ENCODE results near the gene TBC1D8.
"Not testable (repeated sequence)": the region's sequence is repeated elsewhere in the genome, so short reads cannot be mapped to it uniquely, and the experiment has no call there.

TBC1D8 gene

DNA sequence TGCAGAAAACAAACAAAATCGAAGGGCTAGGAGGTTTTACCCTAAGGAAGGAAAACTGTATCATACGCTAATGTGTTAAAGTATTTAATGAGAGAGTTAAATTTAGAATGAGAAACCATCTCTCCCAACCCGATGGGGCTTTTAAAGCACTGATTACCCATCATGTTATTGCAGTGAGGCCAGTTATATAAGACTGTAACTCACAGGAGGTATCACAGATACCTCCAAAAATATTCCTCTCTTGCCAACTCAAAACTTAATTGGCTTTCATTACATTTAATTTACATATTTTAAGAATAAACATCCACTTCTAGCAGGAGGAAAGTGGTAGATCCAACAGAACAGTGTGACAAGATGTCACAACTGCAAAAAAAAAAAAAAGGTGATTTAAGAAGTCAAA is 92.8 kb downstream of the TBC1D8 start:
- no peak for DNase-seq

DNA sequence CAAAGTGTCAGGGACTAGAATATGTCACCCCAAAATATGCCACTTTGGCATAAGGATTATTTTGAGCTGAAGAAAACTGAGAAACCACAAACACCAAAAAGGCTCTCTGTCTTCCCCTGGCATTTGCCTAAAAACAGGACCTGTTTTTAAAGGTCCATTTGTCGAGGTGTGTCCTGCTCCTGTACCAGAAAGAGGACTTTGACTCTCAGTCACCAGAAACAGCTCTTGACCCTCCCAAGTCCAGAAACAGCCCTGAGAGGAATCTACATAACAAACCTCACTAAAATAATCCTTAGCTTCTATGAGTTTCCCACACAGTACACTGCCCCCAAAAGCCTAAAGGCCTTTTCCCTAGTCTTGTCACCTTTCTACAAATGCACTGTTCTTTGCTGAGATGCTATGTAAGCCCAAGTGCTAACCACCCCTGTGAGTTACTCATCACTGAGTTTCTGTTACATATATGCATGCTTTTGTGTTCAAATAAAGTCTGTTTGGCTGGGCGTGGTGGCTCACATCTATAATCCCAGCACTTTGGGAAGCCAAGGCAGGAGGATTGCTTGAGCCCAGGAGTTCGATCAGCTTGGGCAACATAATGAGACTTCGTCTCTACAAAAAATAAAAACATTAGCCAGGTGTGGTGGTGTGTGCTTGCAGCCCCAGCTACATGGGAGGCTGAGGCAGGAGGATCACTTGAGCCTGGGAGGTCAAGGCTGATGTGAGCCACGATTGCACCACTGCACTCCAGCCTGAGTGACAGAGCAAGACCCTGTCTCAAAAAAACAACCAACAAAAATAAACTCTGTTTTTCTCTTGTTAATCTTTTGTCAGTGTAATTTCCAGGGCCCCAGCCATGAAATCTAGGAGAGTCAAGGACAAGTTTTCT is 93.9 kb downstream of the TBC1D8 start:
- no peak for DNase-seq

DNA sequence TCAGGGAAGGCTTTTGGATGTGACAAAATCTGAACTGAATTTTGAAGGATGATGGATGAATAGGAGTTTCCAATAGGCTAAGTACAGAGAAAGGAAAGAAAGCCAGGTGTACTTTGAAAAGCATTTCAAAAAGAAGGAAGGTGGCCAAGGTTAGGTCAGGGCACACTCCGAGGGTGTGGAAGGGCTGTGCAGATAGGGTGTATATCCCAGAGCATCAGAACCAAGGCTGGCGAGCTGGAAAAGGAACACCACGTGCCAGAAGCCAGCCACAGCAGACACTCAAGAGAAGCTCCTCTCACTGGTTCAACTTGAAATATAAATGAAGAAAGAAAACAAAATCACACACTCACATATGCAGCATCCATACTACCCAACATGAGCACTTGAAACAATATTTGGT is 98.1 kb downstream of the TBC1D8 start:
- no peak for DNase-seq

DNA sequence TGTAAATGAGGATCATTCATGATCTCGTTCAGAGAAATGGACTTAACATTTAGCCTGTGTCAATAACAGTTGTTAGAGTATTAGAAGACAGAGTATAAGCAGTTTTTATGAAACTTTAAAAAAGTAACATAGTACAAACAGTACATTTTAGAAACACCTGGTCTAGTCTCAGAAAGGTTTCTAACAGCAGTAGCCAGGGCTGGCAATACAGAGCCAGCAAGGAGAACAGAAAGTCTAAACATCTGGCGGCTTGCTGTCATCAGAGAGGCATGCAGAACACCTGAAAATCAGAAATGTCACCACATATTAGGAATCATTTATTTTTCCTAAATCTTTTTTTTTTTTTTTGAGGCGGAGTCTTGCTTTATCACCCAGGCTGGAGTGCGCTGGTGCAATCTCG is 99.0 kb downstream of the TBC1D8 start:
- no peak for DNase-seq

DNA sequence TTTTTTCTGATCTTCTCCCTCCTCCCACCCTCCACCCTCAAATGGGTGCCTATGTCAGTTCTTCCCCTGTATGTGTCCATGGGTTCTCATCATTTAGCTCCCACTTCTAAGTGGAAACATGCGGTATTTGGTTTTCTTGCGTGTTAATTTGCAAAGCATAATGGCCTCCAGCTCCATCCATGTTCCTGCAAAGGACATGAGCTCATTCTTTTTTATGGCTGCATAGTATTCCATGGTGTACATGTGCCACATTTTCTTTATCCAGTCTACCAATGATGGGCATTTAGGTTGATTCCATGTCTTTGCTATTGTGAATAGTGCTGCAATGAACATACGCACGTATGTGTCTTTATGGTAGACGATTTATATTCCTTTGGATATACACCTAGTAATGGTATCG is 100.3 kb downstream of the TBC1D8 start:
- not testable (repeated sequence) for DNase-seq

DNA sequence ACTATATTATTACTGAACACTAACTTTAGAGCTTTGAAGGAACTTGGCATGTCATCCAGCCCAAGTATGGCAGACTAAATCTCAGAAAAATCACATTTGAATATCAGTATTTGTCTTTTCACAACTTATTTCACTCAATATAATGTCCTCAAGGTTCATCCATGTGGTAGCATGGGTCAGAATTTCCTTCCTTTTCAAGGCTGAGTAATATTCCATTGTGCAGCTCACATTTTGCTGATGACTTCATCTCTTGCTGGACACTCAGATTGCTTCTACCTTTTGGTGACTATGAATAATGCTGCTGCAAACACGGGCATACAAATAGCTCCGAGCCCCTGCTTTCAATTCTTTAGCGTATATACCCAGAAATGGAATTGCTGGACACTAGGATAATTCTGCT is 102.4 kb downstream of the TBC1D8 start:
- DNase-seq: no peak

DNA sequence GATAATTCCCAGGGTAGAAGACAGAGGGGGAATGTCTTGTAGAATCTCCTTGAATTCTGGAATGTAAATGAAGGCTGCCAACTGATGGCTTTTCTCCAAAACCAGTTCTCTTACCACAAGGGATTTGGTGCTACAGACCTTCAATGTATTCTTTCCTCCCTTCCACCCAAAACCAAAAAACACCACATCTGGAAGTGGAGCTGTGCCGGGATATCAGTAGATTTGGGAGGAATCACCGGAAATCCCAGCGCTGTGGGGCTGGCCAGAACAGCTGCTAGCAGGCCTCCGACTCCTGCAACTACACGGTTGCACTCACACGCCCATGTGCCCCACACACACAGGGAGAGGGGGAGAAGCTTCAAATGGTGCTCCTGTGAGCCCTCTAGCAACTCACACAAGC is 103.4 kb downstream of the TBC1D8 start:
- DNase-seq: no peak

DNA sequence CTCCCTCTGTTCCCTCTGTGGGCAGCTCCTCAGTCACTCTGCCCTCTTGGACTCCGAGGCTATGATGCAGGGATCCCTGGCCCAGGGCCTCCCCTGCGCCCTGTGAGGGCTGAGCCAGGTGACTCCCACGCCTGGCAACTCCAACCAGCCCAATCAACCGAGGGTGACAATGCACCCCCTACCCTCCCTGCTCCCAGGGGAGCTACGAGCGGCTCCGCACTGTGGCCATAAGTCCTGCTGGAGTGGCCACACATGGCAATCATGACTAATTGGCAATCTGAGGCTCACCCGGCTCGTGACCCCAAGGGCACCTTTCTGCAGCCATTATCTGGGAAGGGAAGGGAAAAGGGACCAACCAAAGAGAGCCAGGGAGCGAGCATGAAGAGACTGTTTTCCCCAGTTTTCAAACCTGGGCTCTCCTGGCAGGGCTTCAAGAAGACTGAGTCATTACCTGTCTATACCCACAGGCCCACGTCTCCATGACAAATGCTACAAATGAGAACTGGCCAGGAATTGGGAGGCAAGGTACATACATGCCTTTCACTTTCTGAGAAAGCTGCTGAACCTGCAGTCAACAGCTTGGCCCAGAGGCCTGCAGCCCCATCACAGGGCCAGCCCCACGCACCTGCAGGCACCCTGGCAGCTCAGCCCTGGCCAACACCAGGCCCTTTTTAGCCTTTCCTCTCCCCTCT is 104.0 kb downstream of the TBC1D8 start:
- DNase-seq: no peak

DNA sequence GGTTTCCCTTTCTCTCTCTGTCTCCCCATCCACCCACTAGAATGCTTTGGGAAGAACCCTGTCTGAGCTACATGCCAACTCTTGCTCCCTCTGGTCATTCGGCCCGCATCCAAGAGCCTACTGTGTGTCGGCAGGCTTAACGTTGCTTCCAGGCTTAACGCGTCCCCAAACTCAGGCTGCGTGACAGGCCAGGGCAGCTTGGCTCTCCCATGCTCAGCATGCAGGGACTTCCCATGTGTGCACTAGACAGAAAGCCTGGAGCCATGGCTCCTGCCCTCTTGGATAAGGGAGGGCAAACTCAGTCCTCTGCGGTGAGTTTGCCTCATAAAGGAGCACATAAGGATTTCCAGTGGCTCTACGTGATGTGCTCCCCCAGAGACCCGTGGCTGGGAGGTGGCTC is 105.9 kb downstream of the TBC1D8 start:
- no peak for DNase-seq

DNA sequence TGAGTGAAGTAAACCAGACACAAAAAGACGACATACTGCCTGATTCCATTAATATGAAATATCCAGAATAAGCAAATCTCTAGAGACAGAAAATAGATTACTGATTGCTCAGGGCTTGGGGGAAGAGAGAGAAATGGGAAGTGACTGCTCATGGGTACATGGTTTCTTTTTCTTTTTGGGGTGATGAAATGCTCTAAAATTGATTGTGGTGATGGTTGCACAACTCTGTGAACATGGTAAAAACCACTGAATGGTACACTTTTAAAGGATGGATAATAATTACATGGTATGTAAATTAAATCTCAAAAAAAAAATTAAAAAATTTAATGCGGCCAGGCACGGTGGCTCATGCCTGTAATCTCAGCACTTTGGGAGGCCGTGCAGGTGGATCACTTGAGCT is 109.8 kb downstream of the TBC1D8 start:
- no peak for DNase-seq

DNA sequence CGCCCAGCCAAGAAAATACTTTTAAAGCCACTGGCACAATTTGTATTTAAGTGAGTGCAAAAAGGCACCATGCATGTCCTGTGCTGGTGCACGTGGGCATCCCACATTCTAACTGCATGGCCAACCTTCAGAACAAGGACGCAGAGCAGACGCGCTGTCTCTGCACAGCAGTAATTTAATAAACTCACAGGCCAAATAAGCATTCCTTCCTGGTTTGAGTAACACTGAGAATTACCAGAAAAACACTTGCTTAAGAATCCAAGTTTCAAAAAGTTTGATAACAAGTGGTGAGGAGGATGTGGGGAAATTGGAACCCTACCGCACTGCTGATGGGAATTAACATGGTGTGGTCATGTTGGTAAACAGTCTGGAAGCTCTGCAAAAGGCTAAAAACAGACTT is 110.4 kb downstream of the TBC1D8 start:
- DNase-seq: no peak

DNA sequence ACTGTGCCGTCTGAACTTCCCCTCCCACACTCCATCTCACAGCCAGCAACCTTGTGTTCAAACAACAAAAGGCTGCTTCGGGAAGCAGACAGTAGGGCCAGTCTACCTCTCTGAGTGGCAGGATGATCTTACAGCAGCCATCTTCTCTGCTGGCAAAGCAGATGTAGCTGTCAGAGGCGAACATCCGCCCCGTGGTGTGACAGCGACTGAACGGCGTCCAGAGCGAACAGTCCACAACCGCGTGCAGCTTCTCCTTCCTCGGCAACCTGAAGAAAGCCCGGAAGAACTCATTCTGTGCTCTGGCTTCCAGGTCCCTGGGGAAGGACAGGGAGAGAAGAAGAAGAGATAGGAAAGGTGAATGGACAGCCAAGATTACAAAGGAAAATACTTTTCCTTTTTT is 111.1 kb downstream of the TBC1D8 start:
- no peak for DNase-seq

DNA sequence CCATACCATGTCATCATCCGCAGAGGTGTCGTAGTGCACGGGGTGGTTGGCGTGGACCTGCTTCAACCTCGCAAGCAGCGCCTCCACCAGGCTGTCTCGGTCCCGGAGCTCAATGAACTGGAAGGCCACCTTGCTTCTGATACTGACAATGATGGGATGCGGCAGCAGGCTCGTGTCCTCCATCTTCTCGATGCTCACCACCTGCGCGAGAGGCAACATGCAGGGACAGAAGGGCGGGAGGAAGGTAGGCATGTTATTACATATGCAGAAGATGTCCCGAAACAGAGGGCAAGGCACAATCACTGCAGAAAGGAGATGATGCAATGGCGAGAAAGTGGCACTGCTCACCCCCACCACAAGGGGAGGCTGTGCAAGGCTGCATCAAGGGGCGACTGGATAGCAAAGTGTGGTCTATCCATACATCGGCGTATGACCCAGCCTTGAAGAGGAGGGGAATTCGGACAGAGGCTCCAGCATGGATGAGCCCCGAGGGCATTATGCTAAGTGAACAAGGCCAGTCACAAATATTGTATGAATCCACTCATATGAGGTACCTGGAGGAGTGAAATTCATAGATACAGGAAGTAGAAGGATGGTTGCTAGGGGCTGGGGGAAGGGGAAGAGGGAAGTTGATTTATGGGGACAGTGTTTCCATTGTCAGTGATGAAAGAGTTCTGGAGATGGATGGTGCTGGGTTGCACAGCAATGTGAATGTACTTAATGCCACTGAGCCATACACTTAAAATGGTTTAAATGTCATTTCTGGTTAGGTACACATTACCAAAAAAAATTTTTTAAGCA is 112.5 kb downstream of the TBC1D8 start:
- no peak for DNase-seq

DNA sequence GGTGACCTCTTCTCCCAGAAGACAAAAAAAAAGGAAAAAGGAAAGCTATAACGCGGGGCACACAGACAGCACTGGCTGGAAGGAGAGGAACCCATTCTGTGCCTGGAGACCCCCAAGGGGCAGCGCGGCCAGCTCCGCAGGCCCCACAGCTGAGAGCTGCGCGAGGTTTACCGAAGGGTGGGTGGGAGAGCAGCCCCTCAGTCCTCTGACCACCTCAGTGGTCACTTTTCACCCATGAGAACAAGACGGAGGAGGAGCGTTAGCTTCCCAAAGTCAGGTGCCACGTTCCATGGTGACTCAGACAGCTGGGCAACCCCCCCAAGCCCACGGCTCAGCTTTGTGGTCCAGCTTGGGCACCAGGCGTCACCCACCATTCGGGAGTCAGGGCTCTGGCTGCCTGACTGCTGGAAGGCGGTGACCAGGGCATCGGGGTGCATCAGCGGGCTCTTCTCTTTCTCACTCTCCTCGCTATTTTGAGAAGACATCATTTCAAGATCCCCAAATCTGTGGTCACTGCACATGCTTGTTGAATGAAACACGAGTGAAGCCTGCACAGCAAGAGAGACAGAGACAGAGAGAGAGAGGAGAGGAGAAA is 113.9 kb downstream of the TBC1D8 start:
- DNase-seq: no peak

DNA sequence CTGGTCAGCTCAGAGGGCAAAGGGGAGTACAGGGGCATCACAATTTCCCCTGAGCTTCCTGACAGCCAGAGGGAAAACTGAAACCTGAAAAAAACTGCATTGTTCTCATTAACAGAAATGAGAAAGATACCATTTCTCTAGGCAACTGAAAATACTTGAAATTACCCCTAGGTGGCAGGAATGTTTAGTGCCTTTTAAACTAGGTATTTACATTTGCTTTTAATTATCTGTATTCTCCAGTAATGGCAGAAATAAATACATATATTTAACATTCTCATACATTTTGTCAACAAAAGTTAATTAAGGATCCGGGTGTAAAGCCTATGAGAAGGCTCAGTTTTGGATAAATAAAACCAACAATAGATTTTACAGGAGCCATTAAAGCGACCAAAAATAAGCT is 114.6 kb downstream of the TBC1D8 start:
- no peak for DNase-seq

DNA sequence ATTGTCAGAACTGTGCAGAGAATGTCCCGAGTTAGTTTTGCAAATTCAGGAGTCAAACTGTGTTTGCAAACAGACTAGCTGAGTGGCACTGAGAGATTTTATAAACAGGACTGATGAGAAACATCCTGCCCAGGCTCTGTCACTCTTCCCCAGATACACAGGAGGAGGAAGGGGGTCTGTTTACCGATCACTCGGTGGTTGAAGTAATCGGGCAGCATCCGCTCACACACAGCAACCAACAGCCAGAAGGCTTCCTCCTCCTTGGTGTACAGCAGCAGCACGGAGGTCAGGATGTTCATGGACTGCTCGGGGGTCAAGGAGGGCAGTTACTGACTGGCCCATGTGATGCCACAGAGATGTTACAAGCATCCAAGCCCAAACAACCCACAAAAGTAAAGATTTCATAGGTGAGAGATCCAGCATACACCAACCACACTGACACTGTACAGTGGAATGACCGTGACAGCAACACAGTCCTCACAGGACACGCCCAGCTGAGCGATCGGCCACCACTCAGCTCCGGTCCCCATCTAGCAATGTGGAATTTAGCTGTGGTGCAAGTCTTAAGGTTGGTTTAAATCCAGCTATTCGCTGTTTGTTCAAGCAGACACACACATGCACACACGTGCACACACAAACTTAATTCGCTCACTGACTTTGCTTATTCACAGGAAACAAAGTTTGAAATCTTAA is 119.0 kb downstream of the TBC1D8 start:
- no peak for DNase-seq

DNA sequence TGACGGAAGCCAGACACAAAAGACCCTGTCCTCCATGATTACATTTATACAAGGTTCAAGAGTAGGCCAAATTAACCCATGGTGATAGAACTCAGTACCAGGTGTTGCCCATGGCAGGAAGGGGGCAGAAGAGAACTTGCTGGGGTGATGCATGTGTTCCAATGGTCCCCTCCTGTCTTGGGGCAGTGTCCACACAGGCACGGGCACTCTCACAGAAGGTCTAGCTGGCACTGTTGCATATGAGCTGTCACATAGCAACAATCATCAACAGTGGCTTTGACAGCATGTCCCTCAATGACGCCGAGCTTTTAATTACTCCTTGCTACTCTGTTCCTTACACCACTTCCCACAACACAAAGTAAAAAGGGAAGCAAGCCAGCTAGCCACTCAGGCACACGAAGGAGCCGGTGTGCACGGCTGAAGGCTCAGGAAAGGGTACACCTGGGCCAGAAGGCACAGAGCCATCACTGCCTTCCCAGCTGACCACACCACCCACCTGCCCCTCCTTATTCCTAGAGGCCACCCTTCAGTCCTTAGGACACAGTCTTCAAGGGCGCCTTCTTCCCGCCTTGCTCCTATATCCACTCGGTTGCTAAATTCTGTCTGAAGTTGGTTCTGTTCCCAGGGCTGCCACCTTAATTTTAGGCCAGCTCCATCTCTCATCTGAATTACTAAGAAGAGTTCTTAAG is 120.2 kb downstream of the TBC1D8 start:
- DNase-seq: no peak

DNA sequence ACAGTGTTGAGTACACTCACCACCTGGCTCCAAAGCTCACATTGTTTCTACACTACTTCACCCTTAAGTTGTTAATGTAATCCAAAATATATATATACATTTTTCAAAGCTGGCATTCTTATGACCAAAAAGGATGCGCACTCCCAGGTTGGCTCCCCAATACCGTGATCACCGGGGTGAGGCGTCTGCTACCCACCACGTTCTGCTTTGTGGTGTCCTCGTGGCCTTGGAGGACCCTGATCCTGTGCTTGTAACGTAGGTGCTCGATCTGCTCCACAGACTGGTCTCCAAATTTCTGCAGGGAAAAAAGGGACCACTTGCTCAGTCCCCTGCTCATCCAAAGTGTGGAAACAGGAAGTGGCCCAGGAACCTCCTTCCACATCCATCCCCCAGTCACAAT is 123.3 kb downstream of the TBC1D8 start:
- no peak for DNase-seq

DNA sequence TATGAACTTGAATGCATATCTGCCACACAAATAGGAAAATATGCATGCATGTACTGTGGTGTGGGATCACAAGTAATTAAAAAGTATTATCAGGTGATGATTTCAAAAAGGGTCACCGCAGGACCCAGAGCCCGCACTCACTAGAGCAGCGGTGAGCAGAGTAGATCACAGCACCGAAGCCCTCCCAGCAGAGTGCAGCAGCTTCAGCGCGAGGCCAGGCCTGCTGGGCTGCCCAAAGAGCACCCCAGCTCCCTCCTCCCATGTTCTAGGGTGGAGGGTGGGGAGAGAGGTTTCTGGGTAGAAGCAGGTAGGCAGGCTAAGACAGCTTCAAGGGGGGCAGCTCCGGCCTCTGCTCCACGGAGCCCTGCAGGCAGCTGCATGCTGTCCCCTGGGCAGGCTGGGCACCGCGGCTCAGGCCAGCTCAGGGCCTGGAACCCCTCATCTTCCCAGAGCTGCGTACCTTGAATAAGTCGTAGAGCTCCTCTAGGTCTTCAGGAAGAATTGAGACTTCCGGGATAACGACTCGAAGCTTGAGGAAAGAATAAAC is 124.2 kb downstream of the TBC1D8 start:
- DNase-seq: no peak

DNA sequence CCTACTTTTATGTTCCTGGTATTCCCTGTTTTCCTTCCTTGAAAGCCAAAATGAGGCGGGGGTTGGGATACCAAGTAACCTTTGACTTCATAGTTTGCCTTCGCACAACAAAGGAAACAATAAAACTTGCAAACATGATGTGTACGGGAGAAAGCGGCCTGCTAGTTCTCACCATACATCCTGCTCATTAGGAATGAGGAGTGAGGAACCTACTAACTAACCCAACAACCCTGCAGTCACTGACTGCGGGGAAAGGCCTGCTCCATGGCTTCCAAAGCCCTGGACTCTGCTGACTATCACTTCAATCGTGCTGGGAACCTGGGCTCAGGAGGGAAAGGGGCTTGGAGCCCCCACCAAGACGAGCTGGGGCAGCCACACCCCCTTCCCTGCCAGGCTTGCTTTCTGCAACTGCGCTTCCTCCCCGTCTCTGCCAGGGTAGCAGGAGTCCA is 124.9 kb downstream of the TBC1D8 start:
- DNase-seq: no peak

DNA sequence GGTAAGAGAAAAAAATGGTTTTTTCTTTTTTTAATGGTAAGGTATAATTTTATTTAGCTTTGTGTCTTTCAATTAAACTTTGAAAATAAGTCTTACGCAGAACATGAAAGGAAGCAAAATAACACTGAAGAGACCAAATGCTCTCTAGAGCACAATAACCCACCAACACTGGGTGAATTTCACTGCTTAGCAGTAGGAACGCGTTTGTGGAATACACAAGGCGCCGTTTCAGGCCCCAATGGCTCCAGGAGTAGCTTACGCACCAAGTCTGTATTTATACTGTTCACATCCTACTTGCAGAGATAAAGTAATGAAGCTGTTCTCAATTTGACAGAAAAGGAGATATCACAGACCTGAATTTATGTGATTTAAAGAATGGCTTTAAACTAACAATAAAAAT is 125.6 kb downstream of the TBC1D8 start:
- no peak for DNase-seq

Measured in NCI-H2081 treated with DMSO at 0.1 percent for 48 hours (cell line).